Measurements from ENCODE around the gene TUBGCP5. TPM values are rescaled to one million over a fixed set of nuclear protein-coding genes. Genes with fewer than 3 reads are reported as not detected.
A peak's percentile ranks its signal among the peaks of the same experiment; 100 is the strongest.

The TUBGCP5 gene
- polyA plus RNA-seq (23.3 and 30.3 TPM in 2 replicates), polyA minus RNA-seq (46.5 and 53.7 TPM in 2 replicates)

DNA sequence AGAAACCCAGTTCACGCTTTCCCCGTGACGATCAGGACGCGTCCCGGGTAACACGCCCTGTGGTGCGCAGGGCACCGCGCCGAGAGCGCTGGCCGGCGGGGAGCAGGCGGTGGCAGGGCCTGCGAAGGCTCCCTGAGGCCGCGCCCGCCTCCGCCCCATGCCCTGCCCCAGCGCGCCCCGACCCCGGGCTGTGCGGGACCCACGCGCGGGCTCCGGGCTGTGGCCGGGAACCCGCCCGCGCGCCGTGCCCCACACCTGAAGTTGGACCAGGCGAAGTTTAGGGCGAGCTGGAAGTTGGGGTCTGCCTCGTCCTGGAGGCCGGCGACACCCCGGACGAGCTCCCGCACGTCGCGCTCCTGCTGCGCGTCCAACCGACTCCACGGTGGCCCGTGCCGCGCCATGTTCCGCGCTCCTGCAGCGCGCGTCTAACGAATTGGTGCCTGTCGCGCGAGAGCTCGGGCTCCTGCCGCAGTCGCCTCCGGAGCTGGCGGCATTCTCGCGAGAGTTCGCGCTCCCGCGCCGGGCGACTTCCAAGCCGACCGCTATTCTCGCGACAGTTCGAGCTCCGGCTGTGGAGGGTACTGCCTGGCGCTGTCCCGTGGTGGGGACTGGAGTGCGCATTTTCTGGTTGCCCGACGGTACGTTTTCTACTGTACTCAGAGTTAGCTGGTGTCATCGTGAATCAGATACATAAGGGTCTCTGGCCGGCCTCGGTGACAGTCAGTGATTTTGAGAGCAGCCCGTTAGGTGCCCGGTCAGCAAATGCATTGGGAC, at the start of gene TUBGCP5:
TUBGCP5 (minus strand) TSS at position 427 of the 774 bp plus-strand sequence; CDS start at position 401, 26 bp downstream.
- Histone ChIP-seq H2AFZ (ENCODE audit: low read depth, low read length) (peak within 1 kb of the TSS; percentile 89), H3F3A (ENCODE audit: insufficient read depth, low read length, poor library complexity, severe bottlenecking) (no peaks in the 10 kb centered on the region), H3K27ac (ENCODE audit: low read length) (peak within 1 kb of the TSS; percentile 79), H3K4me2 (ENCODE audit: low read length) (peak within 1 kb of the TSS; percentile 87), H3K4me3 (ENCODE audit: low read length) (peak within 1 kb of the TSS; percentile 74), H3K9ac (ENCODE audit: low read length) (peak within 1 kb of the TSS; percentile 72), H3K9me3 (ENCODE audit: low read length) (no peaks in the 10 kb centered on the region), H3K9me2 (ENCODE audit: insufficient read depth, low read length) (no peaks in the 10 kb centered on the region), H3K27me3 (ENCODE audit: insufficient read depth, low read depth, low read length) (no peaks in the 10 kb centered on the region), H3K36me3 (ENCODE audit: insufficient read depth, low read length) (peaks cover 6% of the 10 kb centered on the region), H3K79me2 (replicated peaks; ENCODE audit: insufficient read depth, low read length) (peaks cover 10% of the 10 kb centered on the region), H4K20me1 (ENCODE audit: insufficient read depth) (no peaks in the 10 kb centered on the region)
- TF ChIP-seq RAD21 (conservative IDR thresholded peaks at IDR 0.05) (peak; percentile 60), POLR2AphosphoS5 (IDR thresholded peaks at IDR 0.05) (peak; percentile 94), TAF1 (IDR thresholded peaks at IDR 0.05; ENCODE audit: low read depth) (peak; percentile 68), SMC3 (conservative IDR thresholded peaks at IDR 0.05; ENCODE audit: poor library complexity) (no peak), MXI1 (conservative IDR thresholded peaks at IDR 0.05; ENCODE audit: poor library complexity, severe bottlenecking) (peak; percentile 94), EP300 (conservative IDR thresholded peaks at IDR 0.05; ENCODE audit: poor library complexity, severe bottlenecking) (peak; percentile 44), EZH2 (IDR thresholded peaks at IDR 0.05; ENCODE audit: borderline replicate concordance, insufficient read depth, low read length, poor library complexity, severe bottlenecking) (no peak)
- TF ChIP-seq, protein P1, sequence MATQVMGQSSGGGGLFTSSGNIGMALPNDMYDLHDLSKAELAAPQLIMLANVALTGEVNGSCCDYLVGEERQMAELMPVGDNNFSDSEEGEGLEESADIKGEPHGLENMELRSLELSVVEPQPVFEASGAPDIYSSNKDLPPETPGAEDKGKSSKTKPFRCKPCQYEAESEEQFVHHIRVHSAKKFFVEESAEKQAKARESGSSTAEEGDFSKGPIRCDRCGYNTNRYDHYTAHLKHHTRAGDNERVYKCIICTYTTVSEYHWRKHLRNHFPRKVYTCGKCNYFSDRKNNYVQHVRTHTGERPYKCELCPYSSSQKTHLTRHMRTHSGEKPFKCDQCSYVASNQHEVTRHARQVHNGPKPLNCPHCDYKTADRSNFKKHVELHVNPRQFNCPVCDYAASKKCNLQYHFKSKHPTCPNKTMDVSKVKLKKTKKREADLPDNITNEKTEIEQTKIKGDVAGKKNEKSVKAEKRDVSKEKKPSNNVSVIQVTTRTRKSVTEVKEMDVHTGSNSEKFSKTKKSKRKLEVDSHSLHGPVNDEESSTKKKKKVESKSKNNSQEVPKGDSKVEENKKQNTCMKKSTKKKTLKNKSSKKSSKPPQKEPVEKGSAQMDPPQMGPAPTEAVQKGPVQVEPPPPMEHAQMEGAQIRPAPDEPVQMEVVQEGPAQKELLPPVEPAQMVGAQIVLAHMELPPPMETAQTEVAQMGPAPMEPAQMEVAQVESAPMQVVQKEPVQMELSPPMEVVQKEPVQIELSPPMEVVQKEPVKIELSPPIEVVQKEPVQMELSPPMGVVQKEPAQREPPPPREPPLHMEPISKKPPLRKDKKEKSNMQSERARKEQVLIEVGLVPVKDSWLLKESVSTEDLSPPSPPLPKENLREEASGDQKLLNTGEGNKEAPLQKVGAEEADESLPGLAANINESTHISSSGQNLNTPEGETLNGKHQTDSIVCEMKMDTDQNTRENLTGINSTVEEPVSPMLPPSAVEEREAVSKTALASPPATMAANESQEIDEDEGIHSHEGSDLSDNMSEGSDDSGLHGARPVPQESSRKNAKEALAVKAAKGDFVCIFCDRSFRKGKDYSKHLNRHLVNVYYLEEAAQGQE (IDR thresholded peaks at IDR 0.05; ENCODE audit: borderline replicate concordance): peak; percentile 72
- TF ChIP-seq, protein P2, sequence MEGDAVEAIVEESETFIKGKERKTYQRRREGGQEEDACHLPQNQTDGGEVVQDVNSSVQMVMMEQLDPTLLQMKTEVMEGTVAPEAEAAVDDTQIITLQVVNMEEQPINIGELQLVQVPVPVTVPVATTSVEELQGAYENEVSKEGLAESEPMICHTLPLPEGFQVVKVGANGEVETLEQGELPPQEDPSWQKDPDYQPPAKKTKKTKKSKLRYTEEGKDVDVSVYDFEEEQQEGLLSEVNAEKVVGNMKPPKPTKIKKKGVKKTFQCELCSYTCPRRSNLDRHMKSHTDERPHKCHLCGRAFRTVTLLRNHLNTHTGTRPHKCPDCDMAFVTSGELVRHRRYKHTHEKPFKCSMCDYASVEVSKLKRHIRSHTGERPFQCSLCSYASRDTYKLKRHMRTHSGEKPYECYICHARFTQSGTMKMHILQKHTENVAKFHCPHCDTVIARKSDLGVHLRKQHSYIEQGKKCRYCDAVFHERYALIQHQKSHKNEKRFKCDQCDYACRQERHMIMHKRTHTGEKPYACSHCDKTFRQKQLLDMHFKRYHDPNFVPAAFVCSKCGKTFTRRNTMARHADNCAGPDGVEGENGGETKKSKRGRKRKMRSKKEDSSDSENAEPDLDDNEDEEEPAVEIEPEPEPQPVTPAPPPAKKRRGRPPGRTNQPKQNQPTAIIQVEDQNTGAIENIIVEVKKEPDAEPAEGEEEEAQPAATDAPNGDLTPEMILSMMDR (IDR thresholded peaks at IDR 0.05; ENCODE audit: poor library complexity, severe bottlenecking): peak; percentile 85

DNA sequence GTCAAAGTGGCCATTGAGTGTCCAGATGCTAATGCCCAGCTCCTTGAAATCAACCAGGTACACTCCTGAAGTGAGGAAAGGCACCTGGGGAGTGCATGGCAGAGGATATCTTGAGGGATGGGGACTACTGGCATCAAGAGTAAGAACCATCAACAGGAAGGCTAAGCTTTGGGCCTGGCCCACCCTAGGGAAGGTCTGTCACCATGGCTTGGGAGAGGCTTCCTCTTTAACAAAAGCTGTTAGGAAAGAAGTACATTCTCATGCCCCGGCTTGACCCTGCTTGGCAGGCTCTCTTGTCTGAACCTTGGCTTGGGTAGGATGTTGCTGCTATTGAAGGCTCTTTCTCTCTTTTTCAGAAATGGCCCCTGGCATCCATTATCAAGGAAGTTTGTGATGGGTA, 43.7 kb upstream of the TUBGCP5 start:
- no peaks in the 10 kb centered on the region for H3K36me3 ChIP-seq (ENCODE audit: insufficient read depth, low read length)
- H3K9me2 ChIP-seq (ENCODE audit: insufficient read depth, low read length): no peaks in the 10 kb centered on the region
- H3K9me3 ChIP-seq (ENCODE audit: low read length): no peaks in the 10 kb centered on the region
- no peak overlapping the region for H3K9ac ChIP-seq (ENCODE audit: low read length)
- no peak overlapping the region for H3K4me2 ChIP-seq (ENCODE audit: low read length)
- no peaks in the 10 kb centered on the region for H3K79me2 ChIP-seq (replicated peaks; ENCODE audit: insufficient read depth, low read length)
- no peaks in the 10 kb centered on the region for H3K27me3 ChIP-seq (ENCODE audit: insufficient read depth, low read depth, low read length)
- TF ChIP-seq TAF1 (IDR thresholded peaks at IDR 0.05; ENCODE audit: low read depth) (no peak), EP300 (conservative IDR thresholded peaks at IDR 0.05; ENCODE audit: poor library complexity, severe bottlenecking) (no peak), SMC3 (conservative IDR thresholded peaks at IDR 0.05; ENCODE audit: poor library complexity) (no peak), MXI1 (conservative IDR thresholded peaks at IDR 0.05; ENCODE audit: poor library complexity, severe bottlenecking) (no peak), RAD21 (conservative IDR thresholded peaks at IDR 0.05) (no peak), POLR2AphosphoS5 (IDR thresholded peaks at IDR 0.05) (no peak), EZH2 (IDR thresholded peaks at IDR 0.05; ENCODE audit: borderline replicate concordance, insufficient read depth, low read length, poor library complexity, severe bottlenecking) (no peak)
- TF ChIP-seq, protein P1 (IDR thresholded peaks at IDR 0.05; ENCODE audit: borderline replicate concordance): no peak
- TF ChIP-seq, protein P2 (IDR thresholded peaks at IDR 0.05; ENCODE audit: poor library complexity, severe bottlenecking): no peak
- H3K27ac ChIP-seq (ENCODE audit: low read length): no peak overlapping the region
- H4K20me1 ChIP-seq (ENCODE audit: insufficient read depth): no peaks in the 10 kb centered on the region
- H2AFZ ChIP-seq (ENCODE audit: low read depth, low read length): no peak overlapping the region
- H3F3A ChIP-seq (ENCODE audit: insufficient read depth, low read length, poor library complexity, severe bottlenecking): no peaks in the 10 kb centered on the region
- H3K4me3 ChIP-seq (ENCODE audit: low read length): no peak overlapping the region
